Adrenal gland (tissue), 19 donors: ENCODE data around the gene CKAP2L. TPM values are rescaled to one million over a fixed set of nuclear protein-coding genes. Genes with fewer than 3 reads are reported as not detected.

Source experiments
- DNase-seq, 7 donors: peaks; one replicate each; pipeline ENCODE4 v3.0.0-alpha.2; 2019 to 2020
- H3K27ac ChIP-seq, 5 donors: fragments of 200-600 bp; sonication (generic) in 4 of 5; 1 replicate in 3 of 5; 2 replicates in 2 of 5; pipeline versions ENCODE4 v1.5.1 to v1.8.0; 2016 to 2020; ENCODE audit warnings: mild to moderate bottlenecking in 1 of 5
- H3K27me3 ChIP-seq: fragments of 200-600 bp; 2 replicates; pipeline ENCODE4 v1.8.0; 2021
- H3K36me3 ChIP-seq, 2 donors: fragments of 200-600 bp; replicated peaks in 1 of 2; 1 replicate in 1 of 2; 2 replicates in 1 of 2; pipeline versions ENCODE4 v1.5.1 to v1.8.0; 2018 to 2022
- H3K4me1 ChIP-seq, 2 donors: fragments of 200-600 bp; replicated peaks in 1 of 2; 1 replicate in 1 of 2; 2 replicates in 1 of 2; pipeline versions ENCODE4 v1.5.1 to v1.8.0; 2018 to 2021
- H3K4me3 ChIP-seq, 4 donors: fragments of 200-600 bp; sonication (generic) in 3 of 4; one replicate each; pipeline ENCODE4 v1.5.1; 2016 to 2018
- H3K9me3 ChIP-seq, 3 donors: fragments of 200-600 bp; sonication (generic) in 1 of 3; replicated peaks in 1 of 3; 1 replicate in 2 of 3; 2 replicates in 1 of 3; pipeline versions ENCODE4 v1.5.1 to v1.8.0; 2016 to 2021
- CTCF ChIP-seq, 6 experiments: fragments of 450-650 bp in 4 of 6; fragments of 200-600 bp in 2 of 6; sonication (generic) in 1 of 6; IDR thresholded peaks; 1 replicate in 5 of 6; 2 replicates in 1 of 6; pipeline versions ENCODE4 v1.5.1 to v1.8.0; 2016 to 2021; ENCODE audit warnings: antibody characterized with exemption in 6 of 6, mild to moderate bottlenecking in 2 of 6, moderate library complexity in 1 of 6
- POLR2A ChIP-seq, 2 donors: fragments of 450-650 bp; IDR thresholded peaks; one replicate each; pipeline ENCODE4 v1.6.1; 2017; ENCODE audit warnings: antibody characterized with exemption in 2 of 2, mild to moderate bottlenecking in 2 of 2, moderate library complexity in 1 of 2
- WGBS, 4 donors: extraction: QIAGEN DNeasy Blood & Tissue Kit in 2 of 4; methylation state at CpG; one replicate each; pipeline versions ENCODE4 v1.1.5 to v1.1.7; 2013 to 2017; 5-methylcytosine and 5-hydroxymethylcytosine counted together
- intact Hi-C, 2 donors: fragments of 100-400 bp; cut with DNase I; formaldehyde crosslinking; loops; one replicate each; pipeline versions ENCODE4 v1.14.1 to v1.15.0; 2022 to 2023
- long read RNA-seq, 10 donors: library from polyadenylated mRNA in 3 of 10; unstranded in 2 of 10; stranded (forward) in 1 of 10; transcript quantifications; one replicate each; pipeline ENCODE4 v2.0.0 and lab custom pipeline, GENCODE V29; 2021 to 2026
- polyA plus RNA-seq, 3 donors: library from polyadenylated mRNA; stranded (reverse); fragments of 200-250 nt in 2 of 3; fragments of 350-450 nt in 1 of 3; fragmentation: Illumina TruSeq in 1 of 3; extraction: RNeasy Lipid Tissue Mini Kit (QIAGEN cat#74804) in 1 of 3; gene quantifications; one replicate each; pipeline ENCODE4 v1.2.3, GENCODE V29; 2013 to 2014
- total RNA-seq, 9 donors: library from RNA; depleted of rRNA in 4 of 9; stranded (reverse); fragments of >200 nt in 4 of 9; fragments of 120-200 nt in 1 of 9; fragmentation: NEBNext Ultra II Directional in 1 of 9; extraction: Animal tissue kit (Norgen Biotek cat#: 25700) in 1 of 9; gene quantifications; one replicate each; pipeline versions ENCODE4 v1.1.0 to v1.2.4, GENCODE V29; 2013 to 2023
- donor health status: healthy with polysubstance abuse.
- donor health status: Bipolar disorder and iron deficiency.
- donor health status: DM: yes; HTN: yes; CAD: no.
- donor health status: DM: no; HTN: no; CAD: no.
- donor health status: DM: no; HTN: no; CAD: no.
- donor health status: DM: yes; HTN: yes; CAD: no.

The CKAP2L gene
- total RNA-seq, result 1 to 10 TPM in 4 of 9 donors, under 1 TPM in 4, not detected in 1; 0.35 to 6.9 (median 0.98) TPM
- polyA plus RNA-seq, result under 1 TPM in 2 of 3 donors, not detected in 1; 0.10 to 0.79 TPM
- long read RNA-seq, donor 1, result 0 reads
- long read RNA-seq, donor 2, result 0 reads
- long read RNA-seq, donor 3, result 0 reads
- long read RNA-seq, donor 4, result 0 reads
- long read RNA-seq, donor 5, result 0 reads
- long read RNA-seq, donor 6, partial matches to known transcripts, result 1 of 1 reads
- long read RNA-seq, donor 6, other reads (novel, unspliced or antisense), result 0 of 1 reads
- long read RNA-seq, donor 7, result 0 reads
- long read RNA-seq, donor 8, partial matches to known transcripts, result 0 of 1 reads
- long read RNA-seq, donor 8, other reads (novel, unspliced or antisense), result 0 of 1 reads
- long read RNA-seq, donor 9, full-length matches to known transcripts, result 1 of 1 reads
- long read RNA-seq, donor 9, partial matches to known transcripts, result 0 of 1 reads
- long read RNA-seq, donor 9, other reads (novel, unspliced or antisense), result 0 of 1 reads
- long read RNA-seq, donor 10, result 0 reads

- DNase-seq, result peak; percentile 94 to 98 (median 96)
- TF ChIP-seq POLR2A (IDR thresholded peaks at IDR 0.05), result no peak
- no peak for TF ChIP-seq CTCF (IDR thresholded peaks at IDR 0.05)
- H3K9me3 ChIP-seq, result no peaks in the 10 kb centered on the region
- H3K4me1 ChIP-seq, result peaks cover 6 to 11% of the 10 kb centered on the region in 2 donors
- intact Hi-C loops, result no loop called here
- peak within 1 kb of the TSS in 2 of 4 donors; percentile 52 to 74 for H3K4me3 ChIP-seq
- no peak within 1 kb of the TSS for H3K27ac ChIP-seq
- 0 to 1% (median 0%) methylated on average over 17 to 79 of the region's 79 CpGs for WGBS, 4 donors
- H3K36me3 ChIP-seq, result no peaks in the 10 kb centered on the region
- no peaks in the 10 kb centered on the region for H3K27me3 ChIP-seq
These were observed at the start of gene CKAP2L for GRCh38 chr2:112764071-112765044. CKAP2L (minus strand) TSS chr2:112764609; CDS start chr2:112764598, 11 bp downstream.

- 91 to 93% (median 92%) methylated on average over 10 of the region's 10 CpGs for WGBS, 4 donors
- Histone ChIP-seq H3K9me3 (no peaks in the 10 kb centered on the region), H3K27me3 (no peaks in the 10 kb centered on the region), H3K4me3 (no peak overlapping the region), H3K4me1 (no peaks in the 10 kb centered on the region), H3K27ac (no peak overlapping the region), H3K36me3 (no peaks in the 10 kb centered on the region)
- intact Hi-C loops, result no loop called here
- DNase-seq, result no peak
- TF ChIP-seq POLR2A (IDR thresholded peaks at IDR 0.05) (no peak), CTCF (IDR thresholded peaks at IDR 0.05) (no peak)
These were observed 49.0 kb upstream of the CKAP2L start for GRCh38 chr2:112813280-112813966.

- H3K27me3 ChIP-seq, result no peaks in the 10 kb centered on the region
- no peak overlapping the region for H3K4me3 ChIP-seq
- no peak overlapping the region for H3K27ac ChIP-seq
- intact Hi-C loops, result no loop called here
- DNase-seq, result no peak
- TF ChIP-seq POLR2A (IDR thresholded peaks at IDR 0.05) (no peak), CTCF (IDR thresholded peaks at IDR 0.05) (no peak)
- H3K36me3 ChIP-seq, result no peaks in the 10 kb centered on the region
- peaks cover 0 to 1% (median 0%) of the 10 kb centered on the region in 3 donors for H3K9me3 ChIP-seq
- H3K4me1 ChIP-seq, result no peaks in the 10 kb centered on the region
- 65 to 76% (median 72%) methylated on average over 14 of the region's 14 CpGs for WGBS, 4 donors
These were observed 48.2 kb upstream of the CKAP2L start for GRCh38 chr2:112812318-112813267.
